Measurements from ENCODE around the gene GPR157.

GPR157 gene

GRCh38 chr1:9086045-9086444 is 42.9 kb downstream of the GPR157 start:
- no peak for DNase-seq

- DNase-seq: no peak
These were observed 43.5 kb downstream of the GPR157 start for GRCh38 chr1:9085306-9085940.

GRCh38 chr1:9084906-9085305 is 44.0 kb downstream of the GPR157 start:
- DNase-seq: no peak

GRCh38 chr1:9081473-9081872 is 47.4 kb downstream of the GPR157 start:
- no peak for DNase-seq

GRCh38 chr1:9080705-9081291 is 48.1 kb downstream of the GPR157 start:
- no peak for DNase-seq

GRCh38 chr1:9079988-9080704 is 48.8 kb downstream of the GPR157 start:
- no peak for DNase-seq

- no peak for DNase-seq
These were observed 50.0 kb downstream of the GPR157 start for GRCh38 chr1:9078752-9079500.

GRCh38 chr1:9078015-9078751 is 50.7 kb downstream of the GPR157 start:
- DNase-seq: no peak

GRCh38 chr1:9075022-9075421 is 53.9 kb downstream of the GPR157 start:
- no peak for DNase-seq

- no peak for DNase-seq
These were observed 55.8 kb downstream of the GPR157 start for GRCh38 chr1:9073143-9073542.

- no peak for DNase-seq
These were observed 57.2 kb downstream of the GPR157 start for GRCh38 chr1:9071554-9072235.

GRCh38 chr1:9070486-9070885 is 58.4 kb downstream of the GPR157 start:
- no peak for DNase-seq

- no peak for DNase-seq
These were observed 59.4 kb downstream of the GPR157 start, which contains the start of gene SLC2A5 for GRCh38 chr1:9069326-9070100. SLC2A5 (minus strand) TSS chr1:9069635; CDS start chr1:9069536, 99 bp downstream.

GRCh38 chr1:9068981-9069325 is 59.9 kb downstream of the GPR157 start:
- DNase-seq: no peak

- DNase-seq: peak; percentile 50
These were observed 61.7 kb downstream of the GPR157 start for GRCh38 chr1:9066945-9067807.

GRCh38 chr1:9065213-9065751 is 63.6 kb downstream of the GPR157 start:
- DNase-seq: no peak

- DNase-seq: no peak
These were observed 66.1 kb downstream of the GPR157 start for GRCh38 chr1:9062846-9063245.

- no peak for DNase-seq
These were observed 66.9 kb downstream of the GPR157 start for GRCh38 chr1:9062021-9062471.

- no peak for DNase-seq
These were observed 67.5 kb downstream of the GPR157 start for GRCh38 chr1:9061252-9061960.
